ENCODE data around the gene PLPP6.

- TF ChIP-seq CTCF (optimal IDR thresholded peaks at IDR 0.05 in 1 of 3, IDR thresholded peaks at IDR 0.05 in 1 of 3, conservative IDR thresholded peaks at IDR 0.05 in 1 of 3; ENCODE audit: extremely low read depth in 1 of 3, insufficient read depth in 2 of 3, low read length in 3 of 3): peak; percentile 31 to 65 (median 37)
- no peak for TF ChIP-seq EZH2 (IDR thresholded peaks at IDR 0.05; ENCODE audit: low read length)
These were observed 17.4 kb downstream of the PLPP6 start, which contains the start of gene CDC37L1 for GRCh38 chr9:4679268-4680172.

Measured in keratinocyte (primary cell).